CD14-positive monocyte (primary cell): ENCODE data around the gene CELF4. TPM values are rescaled to one million over a fixed set of nuclear protein-coding genes. Genes with fewer than 3 reads are reported as not detected.

ENCODE experiments used
- DNase-seq, 3 donors: peaks; one replicate each; pipeline ENCODE4 v3.0.0-alpha.2; 2011 to 2022
- H2AFZ ChIP-seq: 2 replicates; pipeline ENCODE4 v1.6.0; 2012; ENCODE audit warnings: mild to moderate bottlenecking, low read depth, low read length, inconsistent platforms; ENCODE audit not compliant: insufficient read depth, poor library complexity, severe bottlenecking
- H3K27ac ChIP-seq, 2 donors: 1 replicate in 1 of 2; 2 replicates in 1 of 2; pipeline ENCODE4 v1.5.1; 2012 to 2013; ENCODE audit warnings: low read length in 2 of 2, control low read depth in 1 of 2, inconsistent platforms in 1 of 2, low read depth in 1 of 2, mild to moderate bottlenecking in 1 of 2
- H3K27me3 ChIP-seq, 2 donors: one replicate each; pipeline versions ENCODE4 v1.6.0 to v1.6.1; 2011 to 2013; ENCODE audit warnings: low read length in 2 of 2; ENCODE audit not compliant: control insufficient read depth in 2 of 2, insufficient read depth in 2 of 2
- H3K36me3 ChIP-seq, 2 donors: replicated peaks in 1 of 2; 1 replicate in 1 of 2; 2 replicates in 1 of 2; pipeline versions ENCODE4 v1.5.1 to v1.6.1; 2012 to 2013; ENCODE audit warnings: low read length in 2 of 2, control low read depth in 1 of 2, inconsistent platforms in 1 of 2, mild to moderate bottlenecking in 1 of 2; ENCODE audit not compliant: insufficient read depth in 2 of 2, control insufficient read depth in 1 of 2
- H3K4me1 ChIP-seq, 2 donors: 1 replicate in 1 of 2; 2 replicates in 1 of 2; pipeline versions ENCODE4 v1.5.1 to v1.6.1; 2012 to 2013; ENCODE audit warnings: low read length in 2 of 2, control low read depth in 1 of 2, inconsistent platforms in 1 of 2, mild to moderate bottlenecking in 1 of 2, moderate library complexity in 1 of 2; ENCODE audit not compliant: insufficient read depth in 2 of 2, control insufficient read depth in 1 of 2
- H3K4me2 ChIP-seq: replicated peaks from 2 replicates; pipeline ENCODE3; 2012; ENCODE audit warnings: low read length, moderate library complexity, mild to moderate bottlenecking; ENCODE audit not compliant: poor library complexity, severe bottlenecking; ENCODE audit errors: extremely low read depth
- H3K4me3 ChIP-seq, 3 experiments: fragments of 200-600 bp in 1 of 3; sonication (generic) in 1 of 3; replicated peaks in 1 of 3; 1 replicate in 2 of 3; 2 replicates in 1 of 3; pipeline ENCODE4 v1.5.1; 2011 to 2013; ENCODE audit warnings: low read length in 3 of 3, mild to moderate bottlenecking in 3 of 3, control low read depth in 2 of 3, low read depth in 2 of 3, inconsistent platforms in 1 of 3, moderate library complexity in 1 of 3
- H3K79me2 ChIP-seq: 2 replicates; pipeline ENCODE4 v1.6.0; 2012; ENCODE audit warnings: mild to moderate bottlenecking, control low read depth, inconsistent platforms, low read length, moderate library complexity; ENCODE audit not compliant: insufficient read depth
- H3K9ac ChIP-seq: 2 replicates; pipeline ENCODE4 v1.6.0; 2017; ENCODE audit warnings: low read length, mild to moderate bottlenecking; ENCODE audit not compliant: insufficient read depth, poor library complexity, severe bottlenecking
- H3K9me3 ChIP-seq, 2 donors: replicated peaks in 1 of 2; 1 replicate in 1 of 2; 2 replicates in 1 of 2; pipeline versions ENCODE4 v1.5.1 to v1.6.1; 2012 to 2013; ENCODE audit warnings: low read length in 2 of 2, control low read depth in 1 of 2; ENCODE audit not compliant: control insufficient read depth in 1 of 2, insufficient read depth in 1 of 2
- H4K20me1 ChIP-seq: 2 replicates; pipeline ENCODE4 v1.6.0; 2012; ENCODE audit warnings: mild to moderate bottlenecking, low read length, control low read depth, moderate library complexity; ENCODE audit not compliant: insufficient read depth
- H3K27ac Mint-ChIP-seq, 7 donors: one replicate each; pipeline ENCODE4 v1.8.0; 2020; ENCODE audit warnings: mild to moderate bottlenecking in 7 of 7, mixed read lengths in 7 of 7, moderate library complexity in 6 of 7, inconsistent platforms in 2 of 7
- H3K27me3 Mint-ChIP-seq, 3 donors: one replicate each; pipeline ENCODE4 v1.8.0; 2021 to 2022; ENCODE audit warnings: low read depth in 3 of 3, mild to moderate bottlenecking in 3 of 3, mixed read lengths in 3 of 3, moderate library complexity in 3 of 3, inconsistent platforms in 1 of 3
- H3K36me3 Mint-ChIP-seq, 2 donors: one replicate each; pipeline ENCODE4 v1.8.0; 2020; ENCODE audit warnings: mixed read lengths in 2 of 2, inconsistent platforms in 1 of 2, mild to moderate bottlenecking in 1 of 2
- H3K4me1 Mint-ChIP-seq: one replicate; pipeline ENCODE4 v1.8.0; 2020; ENCODE audit warnings: mild to moderate bottlenecking, mixed read lengths
- H3K4me3 Mint-ChIP-seq, 2 donors: one replicate each; pipeline ENCODE4 v1.8.0; 2020; ENCODE audit warnings: mild to moderate bottlenecking in 2 of 2, mixed read lengths in 2 of 2, moderate library complexity in 1 of 2
- H3K9me3 Mint-ChIP-seq, 7 donors: one replicate each; pipeline ENCODE4 v1.8.0; 2020 to 2022; ENCODE audit warnings: mixed read lengths in 7 of 7, mild to moderate bottlenecking in 6 of 7, moderate library complexity in 6 of 7, inconsistent platforms in 2 of 7
- CTCF ChIP-seq: fragments of 200-600 bp; IDR thresholded peaks from one replicate; pipeline ENCODE4 v1.8.0; 2022; ENCODE audit warnings: antibody characterized with exemption, mild to moderate bottlenecking
- WGBS: methylation state at CpG from one replicate; pipeline ENCODE4 v1.1.5; 2013; ENCODE audit warnings: missing lambda C conversion rate; ENCODE audit not compliant: insufficient coverage; 5-methylcytosine and 5-hydroxymethylcytosine counted together
- intact Hi-C, 2 donors: fragments of 100-400 bp; cut with micrococcal nuclease; formaldehyde crosslinking; loops; one replicate each; pipeline versions ENCODE4 v1.15.0 to v1.15.1; 2023
- polyA plus RNA-seq, 3 donors: library from polyadenylated mRNA; depleted of rRNA in 1 of 3; unstranded in 2 of 3; stranded (reverse) in 1 of 3; fragments of 300-500 nt in 2 of 3; fragments of >200 nt in 1 of 3; fragmentation: Illumina TruSeq in 2 of 3; gene quantifications; 1 replicate in 2 of 3; 2 replicates in 1 of 3; pipeline ENCODE4 v1.2.3, GENCODE V29; 2012 to 2021

Gene CELF4
- polyA plus RNA-seq, 3 donors = not detected

GRCh38 chr18:37328946-37329719 lies 236.5 kb downstream of the CELF4 start:
- intact Hi-C loops = no loop called here
- no peak overlapping the region for H2AFZ ChIP-seq
- H3K27me3 ChIP-seq = no peaks in the 10 kb centered on the region
- no peak overlapping the region for H3K27ac ChIP-seq
- whole genome bisulfite sequencing = 66% methylated on average over 5 of the region's 7 CpGs
- no peaks in the 10 kb centered on the region for H3K9me3 ChIP-seq
- no peak overlapping the region for H3K9ac ChIP-seq
- no peak for TF ChIP-seq CTCF
- no peak overlapping the region for H3K27ac Mint-ChIP-seq
- no peaks in the 10 kb centered on the region for H3K36me3 Mint-ChIP-seq
- H3K9me3 Mint-ChIP-seq = no peaks in the 10 kb centered on the region
- no peak for DNase-seq
- H3K4me1 Mint-ChIP-seq = no peaks in the 10 kb centered on the region
- H3K27me3 Mint-ChIP-seq = peaks cover 4 to 10% (median 7%) of the 10 kb centered on the region in 3 donors
- H3K4me2 ChIP-seq = no peak overlapping the region
- no peaks in the 10 kb centered on the region for H3K4me1 ChIP-seq
- no peak overlapping the region for H3K4me3 Mint-ChIP-seq
- H3K79me2 ChIP-seq = no peaks in the 10 kb centered on the region
- H3K4me3 ChIP-seq = no peak overlapping the region
- H4K20me1 ChIP-seq = no peaks in the 10 kb centered on the region
- no peaks in the 10 kb centered on the region for H3K36me3 ChIP-seq

- H3K4me3 ChIP-seq = no peak overlapping the region
- H3K27ac Mint-ChIP-seq = no peak overlapping the region
- intact Hi-C loops = no loop called here
Observed at GRCh38 chr18:37327063-37327577, 238.5 kb downstream of the CELF4 start.

More at GRCh38 chr18:37327063-37327577, 238.5 kb downstream of the CELF4 start:
- Histone ChIP-seq H4K20me1 (no peaks in the 10 kb centered on the region), H3K27ac (no peak overlapping the region), H3K4me1 (no peaks in the 10 kb centered on the region), H3K79me2 (no peaks in the 10 kb centered on the region), H2AFZ (no peak overlapping the region), H3K9me3 (no peaks in the 10 kb centered on the region), H3K36me3 (no peaks in the 10 kb centered on the region), H3K27me3 (no peaks in the 10 kb centered on the region), H3K4me2 (no peak overlapping the region), H3K9ac (no peak overlapping the region)
- Mint-ChIP-seq H3K4me3 (no peak overlapping the region), H3K9me3 (no peaks in the 10 kb centered on the region), H3K36me3 (no peaks in the 10 kb centered on the region), H3K4me1 (no peaks in the 10 kb centered on the region), H3K27me3 (peaks cover 3 to 10% (median 4%) of the 10 kb centered on the region in 3 donors)
- TF ChIP-seq CTCF = no peak
- no peak for DNase-seq
- 76% methylated on average over 3 of the region's 6 CpGs for WGBS
